ENCODE measurements around the gene COL28A1.

- no peak for TF ChIP-seq CTCF (IDR thresholded peaks at IDR 0.05; ENCODE audit: low read depth, low read length, poor library complexity, severe bottlenecking)
- TF ChIP-seq EZH2phosphoT487 (IDR thresholded peaks at IDR 0.05; ENCODE audit: borderline replicate concordance, low read length), result no peak
Measured at GRCh38 chr7:7349156-7349555, 186.5 kb downstream of the COL28A1 start.

Data from DOHH2 (cell line).